Activated T-cell treated with anti-CD3 and anti-CD28 coated beads, Interleukin-2, amount 50 U/mL, for 48 hours (primary cell): ENCODE results near the gene LRRC27.

Source experiments
- DNase-seq, 2 experiments: peaks; one replicate each; pipeline ENCODE4 v3.0.0-alpha.2; 2020

The LRRC27 gene

DNA sequence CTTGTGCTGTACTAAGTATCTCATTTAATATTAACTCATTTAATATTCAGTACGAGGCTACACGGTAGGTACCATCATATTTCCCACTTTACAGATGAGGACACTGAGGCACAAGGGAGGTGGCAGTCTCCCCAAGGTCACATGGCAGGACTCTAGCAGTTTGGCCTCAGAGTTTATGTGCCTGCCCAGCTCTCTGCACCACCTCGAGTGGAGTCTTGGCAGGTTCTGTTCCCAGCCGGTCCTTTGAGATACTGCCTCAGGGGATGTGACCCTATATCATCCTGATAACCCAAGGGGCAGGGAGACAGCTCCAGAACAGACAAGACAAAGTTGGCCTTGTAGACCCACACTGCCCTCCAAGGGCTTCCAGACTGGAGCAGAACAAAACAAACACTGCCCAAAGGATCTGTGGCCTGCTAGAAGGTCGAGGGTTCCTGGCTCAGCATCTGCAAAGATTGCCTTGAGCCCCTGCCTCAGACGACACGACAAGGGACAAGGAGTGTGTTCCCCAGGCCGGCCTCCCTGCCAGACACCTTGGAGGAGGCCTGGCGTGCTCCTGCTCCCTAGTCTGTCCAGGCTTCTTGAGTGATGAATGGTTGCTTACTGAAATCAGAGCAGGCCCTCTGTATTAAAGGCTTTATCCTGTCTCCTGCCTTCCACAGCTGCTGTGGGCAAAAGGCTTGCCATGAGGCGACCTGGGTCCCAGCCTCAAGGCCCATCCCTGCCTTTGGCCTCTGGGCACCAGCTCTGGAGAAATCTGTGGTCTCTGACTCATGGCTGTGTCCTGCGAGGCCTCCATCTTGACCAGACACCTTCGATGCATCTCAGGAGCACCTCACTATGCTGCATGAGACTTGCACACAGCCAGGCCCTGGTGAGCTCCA, 61.1 kb downstream of the LRRC27 start:
- DNase-seq = no peak

DNA sequence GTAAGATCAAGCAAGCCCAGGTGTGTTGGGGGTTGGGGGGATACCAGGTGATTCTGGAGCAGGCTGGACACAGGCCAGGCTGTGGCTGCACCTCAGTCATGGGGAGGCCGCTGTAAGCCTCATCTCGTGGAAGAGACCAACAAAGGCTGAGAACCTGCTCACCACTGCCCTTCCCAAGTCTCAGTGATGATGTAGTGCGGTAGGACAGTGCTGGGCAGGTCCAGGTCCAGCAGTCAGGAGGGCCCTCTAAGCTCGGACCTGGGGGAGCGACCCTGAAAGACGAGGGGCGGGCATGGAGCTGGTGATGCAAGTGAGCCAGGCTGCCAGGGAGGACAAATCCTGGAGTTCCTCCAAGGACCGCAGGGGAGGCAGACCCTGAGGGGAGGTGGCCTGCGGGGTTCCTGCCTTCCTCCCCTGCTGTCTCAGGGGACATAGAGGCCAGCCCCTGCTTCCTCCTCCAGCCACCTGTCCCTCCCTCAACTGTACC, 61.7 kb downstream of the LRRC27 start:
- DNase-seq = no peak

DNA sequence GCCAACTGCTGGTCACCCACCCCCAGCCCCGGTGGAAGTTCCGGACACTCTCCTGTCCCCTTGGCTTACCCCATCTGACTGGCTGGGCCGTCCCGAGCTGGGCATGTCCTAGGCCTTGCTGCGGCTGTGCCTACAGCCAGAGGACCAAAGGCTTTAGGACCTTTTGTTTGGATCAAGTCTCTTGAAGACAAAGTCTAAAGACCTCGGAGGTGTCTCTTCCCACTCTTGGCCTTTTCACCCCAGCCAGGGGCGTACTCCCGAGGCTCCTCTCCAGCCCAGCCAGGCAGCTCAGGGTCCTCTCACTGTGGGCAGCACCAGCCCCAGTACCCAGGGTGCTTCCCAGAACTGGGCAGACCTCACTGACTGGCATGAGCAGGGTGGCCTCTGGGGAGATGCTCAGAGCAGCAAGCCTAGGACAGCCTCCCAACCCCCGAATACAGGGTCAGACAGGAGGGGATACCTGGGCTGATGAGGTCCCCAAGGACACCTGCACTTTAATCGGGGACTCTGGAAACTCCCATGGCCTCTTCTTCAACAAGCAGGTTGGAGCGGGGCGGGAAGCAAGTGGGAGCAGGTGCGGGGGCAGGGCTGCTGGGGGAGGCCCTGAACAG, 62.3 kb downstream of the LRRC27 start:
- DNase-seq = no peak

DNA sequence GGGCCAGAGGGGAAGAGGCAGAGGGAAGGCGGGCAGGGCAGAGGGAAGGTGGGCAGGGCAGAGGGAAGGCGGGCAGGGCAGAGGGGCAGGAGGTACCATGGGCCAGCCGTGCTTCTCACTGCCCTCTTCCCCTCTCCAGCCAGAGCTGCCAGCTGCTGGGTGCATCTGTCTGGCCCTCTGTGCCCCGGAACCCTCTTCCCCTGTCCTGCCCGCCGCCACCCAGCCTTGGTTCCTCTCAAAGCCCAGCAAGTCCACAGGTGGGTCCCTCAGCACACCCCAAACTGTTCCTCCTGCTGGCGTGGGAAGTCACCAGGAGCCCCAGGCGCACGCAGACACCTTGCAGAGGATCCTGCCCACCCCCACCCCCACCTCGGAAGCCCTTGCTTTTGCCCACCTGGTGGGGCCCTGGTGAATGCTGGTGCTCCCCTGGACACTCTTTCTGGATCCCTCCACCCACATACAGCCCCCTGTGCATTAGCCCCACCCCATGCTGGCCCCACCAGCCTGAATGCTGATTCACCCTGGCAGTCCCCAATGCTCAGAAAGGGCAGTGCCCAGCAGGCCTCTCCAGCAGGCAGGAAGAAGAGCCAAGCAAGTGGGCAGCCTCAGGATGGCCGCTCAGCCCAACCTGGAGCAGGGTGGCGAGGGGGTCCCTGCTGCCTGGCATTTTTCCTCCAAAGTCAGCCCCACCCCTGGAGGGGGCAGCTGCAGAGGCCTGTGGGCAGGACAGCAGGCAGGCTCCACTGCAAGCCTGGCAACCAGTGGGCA, 63.1 kb downstream of the LRRC27 start:
- no peak for DNase-seq

DNA sequence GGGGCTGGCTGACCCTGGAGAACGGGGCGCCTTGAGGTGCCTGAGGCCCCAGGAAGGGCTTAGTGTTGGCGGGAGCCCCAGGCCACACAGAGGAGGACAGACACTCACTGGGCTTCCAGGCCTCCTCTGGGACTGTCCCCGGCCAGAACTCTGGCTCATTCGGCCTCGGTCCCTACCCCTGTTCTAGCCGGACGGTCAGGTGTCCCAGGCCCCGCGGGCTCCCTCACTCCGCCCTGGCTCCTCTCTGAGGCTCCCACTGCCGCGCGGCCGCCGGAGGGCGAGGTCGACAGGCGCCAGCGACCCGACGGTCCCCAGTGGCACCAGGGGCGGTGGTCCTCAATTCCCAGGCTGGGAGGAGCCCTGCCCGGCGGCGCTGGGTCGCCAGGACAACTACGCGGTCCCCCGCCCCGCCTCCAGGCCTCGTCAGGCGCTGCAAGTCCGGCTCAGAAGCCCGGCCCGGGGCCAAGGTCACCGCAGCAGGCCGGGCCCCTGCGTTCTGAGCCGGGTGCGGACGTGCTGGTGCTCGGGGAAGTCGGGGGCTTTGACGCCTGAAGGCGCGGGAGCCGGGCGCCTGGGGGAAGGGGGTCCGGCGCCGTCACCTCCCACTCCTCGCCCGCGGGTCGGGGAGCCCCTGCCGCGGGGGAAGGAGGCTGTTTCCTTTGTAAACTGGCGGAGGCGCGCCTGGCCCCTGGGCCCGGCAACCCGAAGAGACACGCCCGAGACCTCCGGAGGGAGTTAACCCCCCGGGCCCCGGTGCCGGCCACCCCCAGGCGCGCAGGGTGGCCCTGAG, 63.9 kb downstream of the LRRC27 start:
- DNase-seq = peak in 1 of 2 experiments; percentile 51

DNA sequence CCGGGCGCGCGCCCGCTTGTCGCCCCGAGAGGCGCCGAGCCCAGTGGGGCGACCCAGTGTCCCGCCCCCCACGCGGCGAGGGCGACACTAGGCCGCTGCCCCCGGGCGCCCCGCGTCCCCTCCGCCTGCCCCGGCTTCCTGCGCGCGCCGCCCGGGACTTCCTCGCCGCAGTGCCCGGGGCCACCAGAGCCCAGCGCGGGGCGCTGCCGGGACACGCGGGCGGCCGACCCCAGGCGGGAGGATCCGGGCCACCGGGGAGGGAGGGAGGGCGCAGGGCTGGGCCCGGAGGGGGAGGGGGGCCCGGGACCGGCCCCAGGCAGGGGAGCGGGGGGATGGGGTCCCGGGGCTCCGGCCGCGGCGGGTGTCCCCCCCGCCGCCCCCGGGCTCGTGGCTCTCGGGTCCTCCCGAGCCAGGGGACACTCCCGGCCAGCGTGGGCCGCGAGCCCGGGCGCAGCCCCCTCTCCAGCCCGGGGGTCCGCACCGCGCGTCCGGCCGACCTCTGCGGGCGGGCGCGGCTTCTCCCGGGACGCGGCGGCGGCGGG, 64.6 kb downstream of the LRRC27 start:
- DNase-seq = peak; percentile 59 to 74

DNA sequence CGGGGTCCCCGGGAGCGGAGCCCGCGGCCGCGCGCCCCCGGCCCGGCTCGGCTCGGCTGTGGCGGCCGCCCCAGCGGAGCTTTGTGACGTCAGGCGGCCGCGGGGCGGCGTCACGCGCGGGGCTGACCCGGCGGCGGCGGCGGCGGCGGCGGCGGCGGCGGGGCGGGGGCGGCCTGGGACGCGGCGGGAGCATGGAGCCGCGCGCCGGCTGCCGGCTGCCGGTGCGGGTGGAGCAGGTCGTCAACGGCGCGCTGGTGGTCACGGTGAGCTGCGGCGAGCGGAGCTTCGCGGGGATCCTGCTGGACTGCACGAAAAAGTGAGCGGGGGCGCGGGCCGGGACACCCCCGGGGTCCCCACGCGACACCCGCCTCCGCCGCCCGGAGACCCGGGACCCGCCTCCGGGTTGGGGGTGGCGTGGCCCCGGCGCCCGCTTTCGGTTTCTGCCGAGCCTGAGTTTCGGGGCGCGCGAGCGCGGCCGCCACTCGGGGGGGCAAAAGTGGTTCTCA, 65.1 kb downstream of the LRRC27 start, which contains the start of gene PWWP2B:
TSS of gene PWWP2B (plus strand) at position 165 of the 506 bp plus-strand sequence. CDS start at position 192, 27 bp downstream.
- DNase-seq = peak in 1 of 2 experiments; percentile 66

DNA sequence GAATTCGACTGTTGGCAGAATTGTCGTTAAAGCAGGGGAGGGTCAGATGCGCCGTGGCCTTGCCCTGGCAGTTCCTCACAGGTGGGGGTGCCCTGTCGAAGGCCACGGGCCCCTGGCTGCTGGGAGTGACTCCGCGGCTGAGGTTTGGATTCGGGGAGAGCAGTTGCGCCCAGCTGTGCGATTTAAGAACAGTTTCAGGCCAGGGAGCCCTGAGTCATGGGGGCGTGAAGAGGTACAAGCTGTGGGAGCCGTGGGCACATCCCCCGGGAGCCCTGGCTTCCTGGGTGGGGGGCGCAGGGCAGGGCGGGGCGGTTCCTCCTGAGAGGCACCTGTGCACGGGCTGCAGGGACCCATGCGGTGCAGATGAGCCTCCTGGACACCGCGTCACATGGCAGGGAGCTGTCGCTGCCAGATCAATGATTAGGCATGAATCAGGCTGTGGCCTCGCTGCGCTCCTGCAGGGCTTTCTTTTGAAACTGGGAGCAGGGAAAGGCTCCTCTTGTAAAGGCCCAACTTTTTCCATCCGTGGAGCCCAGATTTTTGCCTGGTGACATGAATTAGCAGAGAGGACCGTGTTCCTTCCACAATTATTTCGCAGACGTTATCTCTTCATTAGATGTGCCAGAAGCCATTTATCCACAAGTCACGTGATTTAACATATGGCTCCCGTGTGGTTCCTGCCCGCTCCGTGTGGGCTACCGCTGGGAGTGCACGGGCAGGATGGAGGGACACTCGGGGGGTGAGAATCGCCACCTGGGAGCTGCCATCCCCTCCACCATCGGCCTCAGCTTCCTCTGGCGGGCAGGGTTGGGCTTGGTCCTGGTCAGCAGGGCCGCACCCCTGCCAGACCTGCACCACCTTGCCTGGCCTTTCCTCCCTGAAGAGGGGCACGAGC, 65.9 kb downstream of the LRRC27 start:
- DNase-seq = peak; percentile 62 to 71

DNA sequence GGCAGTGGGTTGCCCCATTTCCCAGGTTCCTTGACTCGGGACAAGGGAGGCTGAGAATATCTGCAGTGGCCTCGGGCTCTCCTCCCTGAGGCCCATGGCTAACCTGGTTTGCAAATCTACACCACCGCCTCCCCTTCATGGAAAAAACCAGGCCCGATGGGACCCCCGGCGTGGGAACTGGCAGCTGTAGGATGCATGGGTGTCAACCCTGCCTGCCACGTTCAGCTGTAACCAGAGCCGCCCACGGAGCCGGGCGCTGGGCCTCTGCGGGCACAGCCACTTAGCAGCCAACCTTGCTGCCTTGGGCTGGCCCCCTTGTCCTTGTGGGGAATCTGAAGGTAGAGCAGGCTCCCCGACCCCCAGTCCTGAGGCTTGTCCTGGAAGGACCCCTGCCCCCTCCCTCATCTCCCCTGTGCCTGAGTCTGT, 66.6 kb downstream of the LRRC27 start:
- no peak for DNase-seq

DNA sequence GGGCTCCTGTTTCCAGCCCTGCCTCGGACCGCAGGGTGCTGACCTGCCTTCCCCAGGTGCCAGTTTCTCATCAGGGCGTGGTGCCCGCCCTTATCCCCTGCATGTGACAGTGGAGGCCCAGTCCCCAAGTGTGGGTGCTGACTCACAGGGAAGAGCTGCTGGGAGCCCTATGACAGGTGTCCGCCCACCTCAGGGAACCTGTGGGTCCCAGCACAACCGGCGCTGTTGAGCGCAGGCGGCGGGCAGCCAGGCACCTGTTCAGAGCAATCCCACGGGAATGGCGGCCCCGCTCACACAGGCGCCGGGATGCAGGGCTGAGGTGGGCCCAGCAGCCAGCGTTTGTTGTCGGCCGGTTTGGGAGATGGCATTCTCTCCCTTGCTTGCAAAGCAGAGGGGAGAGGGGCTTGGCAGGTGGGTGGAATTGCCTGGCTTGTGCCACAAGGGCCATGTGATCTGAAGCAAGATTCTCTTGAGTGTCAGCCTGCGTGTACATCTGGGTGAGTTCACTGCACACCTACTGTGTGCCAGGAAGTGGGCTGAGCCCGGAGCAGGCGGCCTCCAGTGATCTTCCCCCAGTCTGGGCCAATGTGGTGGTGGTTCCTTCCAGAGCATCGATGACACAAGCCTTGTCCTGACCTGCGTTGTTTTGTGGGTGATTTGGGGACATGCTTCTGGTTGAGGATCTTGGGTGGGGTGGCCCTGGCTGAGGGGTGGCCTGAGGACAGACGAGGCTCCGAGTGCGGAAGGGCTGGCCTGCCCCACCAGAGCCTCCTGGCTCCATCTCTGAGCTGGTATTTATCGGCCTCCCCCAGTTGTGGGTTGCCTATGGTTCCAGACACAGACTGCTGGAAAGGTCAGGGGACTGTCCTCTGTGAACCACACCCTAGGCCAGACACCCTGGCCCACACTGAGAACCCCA, 67.4 kb downstream of the LRRC27 start:
- DNase-seq = no peak

DNA sequence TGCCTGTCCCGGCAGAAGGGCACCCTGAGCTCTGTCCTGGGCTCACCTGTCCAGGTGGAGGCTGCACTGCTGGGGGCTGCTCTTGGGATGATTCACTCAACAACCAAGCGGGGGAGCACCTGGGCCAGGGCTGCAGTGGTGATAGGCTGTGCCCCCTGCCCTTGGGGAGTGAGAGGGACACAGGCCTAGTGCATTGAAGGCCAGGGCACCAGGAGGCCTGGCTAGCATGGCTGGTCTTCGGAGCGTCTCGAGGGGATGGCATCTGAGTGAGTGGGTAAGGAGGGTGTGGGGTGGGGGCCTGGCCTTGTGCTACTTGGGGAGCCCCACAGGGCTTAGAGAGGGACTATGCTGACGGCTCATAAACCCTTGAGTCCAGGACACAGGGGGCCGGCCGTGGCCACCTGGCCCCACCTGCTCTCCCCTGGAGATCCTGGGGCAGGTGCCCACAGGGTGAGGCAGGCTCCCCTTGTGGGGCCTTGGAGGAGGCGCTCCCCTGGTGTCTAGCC, 68.1 kb downstream of the LRRC27 start:
- no peak for DNase-seq

DNA sequence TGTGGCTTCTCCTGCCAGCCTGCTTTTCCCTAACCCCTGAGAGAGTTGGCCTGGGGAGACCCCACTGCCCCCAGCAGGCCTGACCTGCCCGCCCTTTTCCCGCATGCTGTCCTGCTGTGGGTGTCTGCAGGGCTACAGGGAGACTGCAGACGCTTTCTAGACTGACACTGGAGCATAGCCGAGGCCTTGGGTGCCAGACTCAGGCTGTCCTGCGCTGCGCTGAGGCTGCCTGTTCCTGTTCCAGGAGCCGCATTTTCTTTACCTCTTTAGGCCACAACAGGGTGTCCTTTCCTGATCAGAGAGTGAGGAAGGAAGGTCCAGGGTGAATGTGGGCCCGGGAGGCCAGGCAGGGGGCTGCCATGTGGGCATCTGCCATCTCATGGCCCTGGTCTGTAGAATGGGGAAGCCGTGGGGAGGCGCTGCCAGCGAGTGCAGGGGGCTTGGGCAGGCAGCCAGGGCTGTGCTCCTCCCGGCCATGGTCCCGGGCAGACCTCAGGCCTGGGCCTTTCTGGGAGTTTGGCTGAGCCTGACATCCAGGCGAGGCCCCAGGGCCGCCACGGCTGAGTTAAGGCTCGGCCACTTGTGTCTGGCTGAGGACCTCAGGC, 68.7 kb downstream of the LRRC27 start:
- DNase-seq = no peak

DNA sequence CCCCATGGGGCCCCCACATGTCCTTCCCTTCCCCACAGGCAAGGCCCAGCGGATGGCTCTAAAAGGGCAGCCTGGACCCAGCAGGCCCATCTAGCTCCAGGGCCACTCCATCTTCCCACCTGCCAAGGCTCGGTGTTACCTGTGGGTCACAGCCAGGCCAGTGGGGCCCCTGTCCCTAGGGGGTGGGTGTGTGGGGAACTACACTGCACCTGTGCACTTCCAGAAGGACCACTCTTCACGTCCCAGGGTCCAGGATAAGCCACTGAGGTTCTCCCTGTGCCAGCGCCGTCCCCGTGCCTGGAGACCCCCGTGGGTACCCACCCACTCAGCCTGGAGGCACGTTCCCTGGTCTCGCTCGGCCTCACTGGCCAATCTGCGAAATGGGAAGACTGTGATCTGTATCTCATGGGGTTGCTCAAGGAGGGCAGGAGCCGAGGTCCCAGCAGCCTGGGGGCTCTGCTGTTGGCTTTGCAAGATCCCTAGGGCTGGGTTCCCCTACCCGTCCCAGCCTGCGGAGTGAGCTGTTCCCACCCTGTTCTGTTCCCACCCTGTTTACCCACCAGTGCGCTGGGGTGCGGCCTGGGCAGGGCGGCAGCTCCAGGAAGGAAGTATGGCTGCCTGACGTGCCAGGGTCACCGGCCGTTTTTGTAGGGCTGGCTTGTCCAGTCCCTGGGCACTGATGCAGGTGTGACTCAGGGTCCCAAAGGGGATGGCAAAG, 69.6 kb downstream of the LRRC27 start:
- DNase-seq = no peak

DNA sequence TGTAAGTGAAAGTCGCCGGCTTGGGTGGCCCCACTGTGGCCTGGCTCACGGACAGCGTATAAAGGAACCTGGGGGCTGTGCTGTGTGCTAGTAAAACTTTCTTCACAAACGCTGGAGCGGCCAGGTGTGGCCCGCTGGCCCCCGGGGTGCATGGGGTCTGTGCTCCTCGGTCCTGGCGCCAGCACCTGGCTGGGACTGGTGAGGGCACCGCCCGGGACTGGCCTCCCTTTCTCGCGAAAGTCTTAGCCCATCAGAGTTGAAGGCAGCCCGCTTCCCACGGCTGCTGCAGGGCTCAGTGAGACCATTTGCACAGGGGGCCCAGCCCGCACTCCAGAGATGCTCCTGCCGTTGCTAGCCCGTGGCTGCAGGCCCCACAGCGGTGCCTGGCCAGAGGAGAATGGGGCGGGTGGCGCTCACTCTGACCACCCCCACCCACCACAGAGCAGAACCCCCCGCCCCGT, 70.8 kb downstream of the LRRC27 start:
- no peak for DNase-seq

DNA sequence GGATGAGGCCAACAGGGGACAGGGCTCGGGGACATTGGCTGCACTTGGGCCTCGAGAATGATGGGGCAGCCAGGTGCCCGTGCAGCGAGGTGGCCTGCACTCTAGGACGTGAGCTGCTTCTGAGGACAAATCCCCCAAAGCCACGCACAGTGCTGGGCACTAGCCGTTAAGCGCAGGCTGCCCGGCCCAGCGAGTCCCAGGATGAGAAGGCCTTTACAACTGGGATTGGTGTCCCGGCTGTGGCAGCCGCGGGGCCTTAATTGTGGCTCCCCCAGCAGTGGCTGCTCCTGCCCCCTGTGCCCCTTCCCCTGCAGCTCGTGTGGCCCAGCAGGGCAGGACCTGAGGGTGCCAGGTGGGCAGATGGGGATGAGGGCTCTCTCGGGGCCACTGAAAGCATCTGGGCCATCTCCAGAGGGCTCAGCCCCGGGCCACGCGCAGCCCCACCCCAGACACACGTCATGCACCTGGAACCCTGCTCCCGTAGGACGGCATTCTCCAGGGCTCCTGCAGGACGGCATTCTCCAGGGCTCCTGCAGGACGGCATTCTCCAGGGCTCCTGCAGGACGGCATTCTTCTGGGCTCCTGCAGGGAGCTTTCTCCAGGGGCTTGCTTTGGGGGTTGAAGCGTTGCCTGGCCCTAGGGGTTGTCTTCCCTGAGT, 71.6 kb downstream of the LRRC27 start:
- no peak for DNase-seq

DNA sequence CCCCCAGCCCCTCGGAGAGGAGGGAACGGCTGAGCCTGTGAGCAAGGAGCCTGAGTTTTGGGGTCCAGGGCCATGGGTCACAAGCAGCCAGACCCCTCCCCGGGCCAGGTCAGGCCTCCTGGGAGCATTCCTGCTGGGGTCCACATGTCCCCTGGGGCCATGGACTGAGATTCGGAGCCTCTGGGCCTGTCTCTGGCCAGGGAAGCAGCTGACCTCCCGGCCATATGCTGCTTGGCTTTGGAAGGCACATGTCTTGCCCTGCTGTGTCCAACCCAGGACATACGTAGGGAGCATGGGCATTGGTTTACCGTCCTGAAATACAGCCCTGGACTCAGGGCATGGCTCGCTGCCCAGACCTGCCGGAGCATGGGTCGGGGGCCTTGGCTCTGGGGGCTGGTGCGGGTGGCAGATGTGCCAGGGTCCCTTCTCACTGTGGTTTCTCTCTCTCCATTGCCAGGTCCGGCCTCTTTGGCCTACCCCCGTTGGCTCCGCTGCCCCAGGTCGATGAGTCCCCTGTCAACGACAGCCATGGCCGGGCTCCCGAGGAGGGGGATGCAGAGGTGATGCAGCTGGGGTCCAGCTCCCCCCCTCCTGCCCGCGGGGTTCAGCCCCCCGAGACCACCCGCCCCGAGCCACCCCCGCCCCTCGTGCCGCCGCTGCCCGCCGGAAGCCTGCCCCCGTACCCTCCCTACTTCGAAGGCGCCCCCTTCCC, 72.3 kb downstream of the LRRC27 start:
- DNase-seq = no peak

DNA sequence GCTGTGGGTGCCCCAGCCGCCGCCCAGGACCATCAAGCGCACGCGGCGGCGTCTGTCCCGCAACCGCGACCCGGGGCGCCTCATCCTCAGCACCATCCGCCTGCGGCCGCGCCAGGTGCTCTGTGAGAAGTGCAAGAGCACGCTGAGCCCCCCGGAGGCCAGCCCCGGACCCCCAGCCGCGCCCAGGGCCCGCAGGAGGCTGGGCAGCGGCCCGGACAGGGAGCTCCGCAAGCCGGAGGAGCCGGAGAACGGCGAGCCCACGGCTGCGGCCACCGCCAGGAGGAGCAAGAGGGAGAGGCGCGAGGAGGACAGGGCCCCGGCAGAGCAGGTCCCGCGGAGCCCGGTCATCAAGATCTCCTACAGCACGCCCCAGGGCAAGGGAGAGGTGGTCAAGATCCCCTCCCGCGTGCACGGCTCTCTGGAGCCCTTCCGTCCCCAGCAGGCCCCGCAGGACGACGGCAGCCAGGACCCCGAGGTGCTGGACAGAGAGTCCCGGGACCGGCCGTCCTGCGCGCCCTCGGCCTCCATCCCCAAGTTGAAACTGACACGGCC, 73.0 kb downstream of the LRRC27 start:
- DNase-seq = no peak
